ENCODE measurements around the gene RILP. TPM values are rescaled to one million over a fixed set of nuclear protein-coding genes. Genes with fewer than 3 reads are reported as not detected.

The RILP gene
- total RNA-seq, 1 experiment from 2014 or later = 27.6 TPM

- TF ChIP-seq CTCF (conservative IDR thresholded peaks at IDR 0.05; ENCODE audit: low read depth, low read length) (peak; percentile 31; the same call in 1 of the 2 replicates), EZH2 (IDR thresholded peaks at IDR 0.05; ENCODE audit: low read length, unreplicated experiment) (no peak), EZH2phosphoT487 (IDR thresholded peaks at IDR 0.05; ENCODE audit: borderline replicate concordance, low read length) (peak; percentile 62; the same call in 1 of the 2 replicates)
- Histone ChIP-seq H3K9me2 (replicated peaks; ENCODE audit: low read length) (no peaks in the 10 kb centered on the region), H3K27me3 (ENCODE audit: low read length) (no peaks in the 10 kb centered on the region), H3F3A (ENCODE audit: low read length, unreplicated experiment) (no peaks in the 10 kb centered on the region), H3K79me2 (ENCODE audit: low read length) (no peaks in the 10 kb centered on the region), H3K27ac (ENCODE audit: low read length) (no peak overlapping the region), H3K9ac (ENCODE audit: low read length) (no peak overlapping the region), H4K20me1 (ENCODE audit: low read length) (no peaks in the 10 kb centered on the region), H3K4me3 (ENCODE audit: low read length) (peak overlapping the region; percentile 66), H3K4me1 (ENCODE audit: insufficient read depth, low read length) (peaks cover 16% of the 10 kb centered on the region), H2AFZ (ENCODE audit: low read length) (peak overlapping the region; percentile 38; the same call in 1 of the 2 replicates), H3K9me3 (ENCODE audit: low read length) (no peaks in the 10 kb centered on the region), H3K4me2 (ENCODE audit: low read length) (peak overlapping the region; percentile 82), H3K36me3 (ENCODE audit: low read depth, low read length) (no peaks in the 10 kb centered on the region)
- peak; percentile 68 for DNase-seq
- ChIA-PET POLR2A (ENCODE audit: unreplicated experiment) (no interaction called here), CTCF (interaction anchor here (0.6 kb wide), 1 partner anchor 647 kb away, joined by 6 read pairs; the partner anchor contains the start of gene TIMM22)
- no TSS peak for BruUV-seq (replicated peaks)
- intact Hi-C loops (cut with micrococcal nuclease) = no loop called here
- peak; percentile 49 for ATAC-seq
These were observed 6.2 kb downstream of the RILP start for GRCh38 chr17:1643293-1643998.

- Histone ChIP-seq H3K9me2 (replicated peaks; ENCODE audit: low read length) (no peaks in the 10 kb centered on the region), H3K9ac (ENCODE audit: low read length) (no peak overlapping the region), H3K27me3 (ENCODE audit: low read length) (no peaks in the 10 kb centered on the region), H4K20me1 (ENCODE audit: low read length) (no peaks in the 10 kb centered on the region), H3K4me2 (ENCODE audit: low read length) (no peak overlapping the region), H3K79me2 (ENCODE audit: low read length) (no peaks in the 10 kb centered on the region), H3K27ac (ENCODE audit: low read length) (no peak overlapping the region), H3K9me3 (ENCODE audit: low read length) (no peaks in the 10 kb centered on the region), H3K4me3 (ENCODE audit: low read length) (no peak overlapping the region), H3F3A (ENCODE audit: low read length, unreplicated experiment) (no peaks in the 10 kb centered on the region), H3K4me1 (ENCODE audit: insufficient read depth, low read length) (peaks cover 12% of the 10 kb centered on the region), H2AFZ (ENCODE audit: low read length) (no peak overlapping the region), H3K36me3 (ENCODE audit: low read depth, low read length) (no peaks in the 10 kb centered on the region)
- no peak for DNase-seq
- intact Hi-C loops (cut with micrococcal nuclease) = no loop called here
- no peak for ATAC-seq
- ChIA-PET CTCF (no interaction called here), POLR2A (ENCODE audit: unreplicated experiment) (no interaction called here)
- TF ChIP-seq EZH2 (IDR thresholded peaks at IDR 0.05; ENCODE audit: low read length, unreplicated experiment) (no peak), CTCF (conservative IDR thresholded peaks at IDR 0.05; ENCODE audit: low read depth, low read length) (no peak), EZH2phosphoT487 (IDR thresholded peaks at IDR 0.05; ENCODE audit: borderline replicate concordance, low read length) (no peak)
- no TSS peak for BruUV-seq (replicated peaks)
These were observed 8.6 kb downstream of the RILP start for GRCh38 chr17:1641065-1641403.

GRCh38 chr17:1640329-1641064 is 9.2 kb downstream of the RILP start:
- Histone ChIP-seq H3K4me2 (ENCODE audit: low read length) (no peak overlapping the region), H3K4me1 (ENCODE audit: insufficient read depth, low read length) (peaks cover 12% of the 10 kb centered on the region), H3K79me2 (ENCODE audit: low read length) (no peaks in the 10 kb centered on the region), H4K20me1 (ENCODE audit: low read length) (no peaks in the 10 kb centered on the region), H3F3A (ENCODE audit: low read length, unreplicated experiment) (no peaks in the 10 kb centered on the region), H3K9me2 (replicated peaks; ENCODE audit: low read length) (no peaks in the 10 kb centered on the region), H3K9ac (ENCODE audit: low read length) (no peak overlapping the region), H3K9me3 (ENCODE audit: low read length) (no peaks in the 10 kb centered on the region), H3K27ac (ENCODE audit: low read length) (no peak overlapping the region), H3K27me3 (ENCODE audit: low read length) (no peaks in the 10 kb centered on the region), H3K4me3 (ENCODE audit: low read length) (no peak overlapping the region), H3K36me3 (ENCODE audit: low read depth, low read length) (no peaks in the 10 kb centered on the region), H2AFZ (ENCODE audit: low read length) (no peak overlapping the region)
- CTCF ChIA-PET = no interaction called here
- TF ChIP-seq EZH2 (IDR thresholded peaks at IDR 0.05; ENCODE audit: low read length, unreplicated experiment) (no peak), CTCF (conservative IDR thresholded peaks at IDR 0.05; ENCODE audit: low read depth, low read length) (no peak), EZH2phosphoT487 (IDR thresholded peaks at IDR 0.05; ENCODE audit: borderline replicate concordance, low read length) (no peak)
- POLR2A ChIA-PET (ENCODE audit: unreplicated experiment) = no interaction called here
- intact Hi-C loops (cut with micrococcal nuclease) = no loop called here
- no TSS peak for BruUV-seq (replicated peaks)
- DNase-seq (no peak), ATAC-seq (no peak)

All from PC-3 (cell line).